ENCODE measurements around the gene CLDN6. TPM values are rescaled to one million over a fixed set of nuclear protein-coding genes. Genes with fewer than 3 reads are reported as not detected.

The CLDN6 gene
- total and polyA plus RNA-seq, 9 of the 15 experiments (the other 6 are each of a cell fraction or from before 2014, with no cell fraction given), result 0.22 to 0.75 (median 0.38) TPM; not detected in 3

DNA sequence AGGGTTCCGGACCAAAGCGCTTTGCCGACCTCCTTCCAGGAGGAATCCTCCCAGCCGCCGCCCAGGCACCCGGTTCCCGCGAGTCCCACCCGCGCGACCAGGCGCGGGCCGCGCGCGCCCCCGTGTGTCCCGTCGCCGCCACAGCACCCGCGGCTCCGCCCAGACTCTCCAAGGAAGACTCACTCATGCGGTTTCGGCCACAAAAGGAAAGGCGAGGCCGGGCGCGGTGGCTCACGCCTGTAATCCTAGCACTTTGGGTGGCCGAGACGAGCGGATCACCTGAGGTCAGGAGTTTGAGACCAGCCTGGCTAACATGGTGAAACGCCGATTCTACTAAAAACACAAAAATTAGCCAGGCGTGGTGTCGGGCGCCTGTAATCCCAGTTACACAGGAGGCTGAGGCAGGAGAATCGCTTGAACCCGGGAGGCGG is 34.3 kb downstream of the CLDN6 start (continued):
- TF ChIP-seq, protein P1, sequence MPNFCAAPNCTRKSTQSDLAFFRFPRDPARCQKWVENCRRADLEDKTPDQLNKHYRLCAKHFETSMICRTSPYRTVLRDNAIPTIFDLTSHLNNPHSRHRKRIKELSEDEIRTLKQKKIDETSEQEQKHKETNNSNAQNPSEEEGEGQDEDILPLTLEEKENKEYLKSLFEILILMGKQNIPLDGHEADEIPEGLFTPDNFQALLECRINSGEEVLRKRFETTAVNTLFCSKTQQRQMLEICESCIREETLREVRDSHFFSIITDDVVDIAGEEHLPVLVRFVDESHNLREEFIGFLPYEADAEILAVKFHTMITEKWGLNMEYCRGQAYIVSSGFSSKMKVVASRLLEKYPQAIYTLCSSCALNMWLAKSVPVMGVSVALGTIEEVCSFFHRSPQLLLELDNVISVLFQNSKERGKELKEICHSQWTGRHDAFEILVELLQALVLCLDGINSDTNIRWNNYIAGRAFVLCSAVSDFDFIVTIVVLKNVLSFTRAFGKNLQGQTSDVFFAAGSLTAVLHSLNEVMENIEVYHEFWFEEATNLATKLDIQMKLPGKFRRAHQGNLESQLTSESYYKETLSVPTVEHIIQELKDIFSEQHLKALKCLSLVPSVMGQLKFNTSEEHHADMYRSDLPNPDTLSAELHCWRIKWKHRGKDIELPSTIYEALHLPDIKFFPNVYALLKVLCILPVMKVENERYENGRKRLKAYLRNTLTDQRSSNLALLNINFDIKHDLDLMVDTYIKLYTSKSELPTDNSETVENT (CRISPR knock-in tag; IDR thresholded peaks at IDR 0.05), result no peak
- TF ChIP-seq ZNF324 (CRISPR knock-in tag; IDR thresholded peaks at IDR 0.05) (no peak), ZNF146 (CRISPR knock-in tag; IDR thresholded peaks at IDR 0.05; ENCODE audit: unreplicated experiment) (no peak), NCOA6 (IDR thresholded peaks at IDR 0.05) (no peak), MYBL2 (IDR thresholded peaks at IDR 0.05; ENCODE audit: low read depth) (no peak), MYBL2 (CRISPR knock-in tag; IDR thresholded peaks at IDR 0.05; ENCODE audit: borderline replicate concordance) (no peak), ZC3H11A (IDR thresholded peaks at IDR 0.05; ENCODE audit: low read depth, low read length) (no peak), ETV5 (CRISPR knock-in tag; IDR thresholded peaks at IDR 0.05; ENCODE audit: low read depth) (no peak), PHF20 (IDR thresholded peaks at IDR 0.05; ENCODE audit: partially characterized antibody) (no peak), KLF10 (CRISPR knock-in tag; IDR thresholded peaks at IDR 0.05) (no peak), ZNF134 (CRISPR knock-in tag; conservative IDR thresholded peaks at IDR 0.05) (no peak), KDM4B (IDR thresholded peaks at IDR 0.05; ENCODE audit: borderline replicate concordance in 2 of 2, low read depth in 1 of 2) (no peak), C11orf30 (IDR thresholded peaks at IDR 0.05; ENCODE audit: low read depth) (no peak), ZFP36 (IDR thresholded peaks at IDR 0.05; ENCODE audit: low read depth, low read length, partially characterized antibody) (no peak), HOXB6 (CRISPR knock-in tag; IDR thresholded peaks at IDR 0.05; ENCODE audit: borderline replicate concordance) (no peak), RUNX1 (IDR thresholded peaks at IDR 0.05; ENCODE audit: low read depth) (no peak), ZNF561 (CRISPR knock-in tag; conservative IDR thresholded peaks at IDR 0.05) (no peak), ZNF253 (CRISPR knock-in tag; conservative IDR thresholded peaks at IDR 0.05) (no peak), ZNF12 (CRISPR knock-in tag; IDR thresholded peaks at IDR 0.05) (no peak), RBM34 (IDR thresholded peaks at IDR 0.05; ENCODE audit: borderline replicate concordance, insufficient read depth, low read length) (no peak), BRCA1 (IDR thresholded peaks at IDR 0.05) (no peak), BRCA1 (CRISPR knock-in tag; IDR thresholded peaks at IDR 0.05) (no peak), FIP1L1 (IDR thresholded peaks at IDR 0.05; ENCODE audit: low read depth, low read length, poor library complexity, severe bottlenecking) (peak; percentile 89), HIVEP1 (CRISPR knock-in tag; IDR thresholded peaks at IDR 0.05) (no peak), ZNF445 (CRISPR knock-in tag; IDR thresholded peaks at IDR 0.05; ENCODE audit: low read depth) (no peak)
- TF ChIP-seq, protein P2, sequence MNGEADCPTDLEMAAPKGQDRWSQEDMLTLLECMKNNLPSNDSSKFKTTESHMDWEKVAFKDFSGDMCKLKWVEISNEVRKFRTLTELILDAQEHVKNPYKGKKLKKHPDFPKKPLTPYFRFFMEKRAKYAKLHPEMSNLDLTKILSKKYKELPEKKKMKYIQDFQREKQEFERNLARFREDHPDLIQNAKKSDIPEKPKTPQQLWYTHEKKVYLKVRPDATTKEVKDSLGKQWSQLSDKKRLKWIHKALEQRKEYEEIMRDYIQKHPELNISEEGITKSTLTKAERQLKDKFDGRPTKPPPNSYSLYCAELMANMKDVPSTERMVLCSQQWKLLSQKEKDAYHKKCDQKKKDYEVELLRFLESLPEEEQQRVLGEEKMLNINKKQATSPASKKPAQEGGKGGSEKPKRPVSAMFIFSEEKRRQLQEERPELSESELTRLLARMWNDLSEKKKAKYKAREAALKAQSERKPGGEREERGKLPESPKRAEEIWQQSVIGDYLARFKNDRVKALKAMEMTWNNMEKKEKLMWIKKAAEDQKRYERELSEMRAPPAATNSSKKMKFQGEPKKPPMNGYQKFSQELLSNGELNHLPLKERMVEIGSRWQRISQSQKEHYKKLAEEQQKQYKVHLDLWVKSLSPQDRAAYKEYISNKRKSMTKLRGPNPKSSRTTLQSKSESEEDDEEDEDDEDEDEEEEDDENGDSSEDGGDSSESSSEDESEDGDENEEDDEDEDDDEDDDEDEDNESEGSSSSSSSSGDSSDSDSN (IDR thresholded peaks at IDR 0.05; ENCODE audit: borderline replicate concordance in 1 of 2, low read depth in 2 of 2, low read length in 2 of 2), result 0 out of 4 replicates have a peak, but pooled peaks of 1 of the 2 experiments have one; percentile 43
- TF ChIP-seq, protein P3, sequence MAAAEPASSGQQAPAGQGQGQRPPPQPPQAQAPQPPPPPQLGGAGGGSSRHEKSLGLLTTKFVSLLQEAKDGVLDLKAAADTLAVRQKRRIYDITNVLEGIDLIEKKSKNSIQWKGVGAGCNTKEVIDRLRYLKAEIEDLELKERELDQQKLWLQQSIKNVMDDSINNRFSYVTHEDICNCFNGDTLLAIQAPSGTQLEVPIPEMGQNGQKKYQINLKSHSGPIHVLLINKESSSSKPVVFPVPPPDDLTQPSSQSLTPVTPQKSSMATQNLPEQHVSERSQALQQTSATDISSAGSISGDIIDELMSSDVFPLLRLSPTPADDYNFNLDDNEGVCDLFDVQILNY (CRISPR knock-in tag; IDR thresholded peaks at IDR 0.05), result no peak

Measured in K562 (cell line).